Measurements from ENCODE around the gene LRRC71.

LRRC71 gene

GRCh38 chr1:156903328-156904091 lies 16.9 kb upstream of the LRRC71 start:
- ATAC-seq: no peak
- TF ChIP-seq GLIS3 (CRISPR knock-in tag; IDR thresholded peaks at IDR 0.05) (no peak), ZNF70 (CRISPR knock-in tag; IDR thresholded peaks at IDR 0.05) (no peak), POU6F1 (CRISPR knock-in tag; IDR thresholded peaks at IDR 0.05; ENCODE audit: borderline replicate concordance, low read depth) (no peak), ZFP30 (CRISPR knock-in tag; IDR thresholded peaks at IDR 0.05) (no peak), BACH2 (CRISPR knock-in tag; IDR thresholded peaks at IDR 0.05; ENCODE audit: borderline replicate concordance) (no peak), RARB (CRISPR knock-in tag; IDR thresholded peaks at IDR 0.05) (no peak), ZNF8 (CRISPR knock-in tag; IDR thresholded peaks at IDR 0.05) (no peak), ISL1 (CRISPR knock-in tag; IDR thresholded peaks at IDR 0.05) (no peak), ZNF565 (CRISPR knock-in tag; conservative IDR thresholded peaks at IDR 0.05; ENCODE audit: low read depth) (no peak), CSDC2 (CRISPR knock-in tag; IDR thresholded peaks at IDR 0.05) (no peak), SNAI2 (CRISPR knock-in tag; IDR thresholded peaks at IDR 0.05) (no peak), TOX (CRISPR knock-in tag; IDR thresholded peaks at IDR 0.05; ENCODE audit: borderline replicate concordance) (no peak)
- TF ChIP-seq, protein P1, sequence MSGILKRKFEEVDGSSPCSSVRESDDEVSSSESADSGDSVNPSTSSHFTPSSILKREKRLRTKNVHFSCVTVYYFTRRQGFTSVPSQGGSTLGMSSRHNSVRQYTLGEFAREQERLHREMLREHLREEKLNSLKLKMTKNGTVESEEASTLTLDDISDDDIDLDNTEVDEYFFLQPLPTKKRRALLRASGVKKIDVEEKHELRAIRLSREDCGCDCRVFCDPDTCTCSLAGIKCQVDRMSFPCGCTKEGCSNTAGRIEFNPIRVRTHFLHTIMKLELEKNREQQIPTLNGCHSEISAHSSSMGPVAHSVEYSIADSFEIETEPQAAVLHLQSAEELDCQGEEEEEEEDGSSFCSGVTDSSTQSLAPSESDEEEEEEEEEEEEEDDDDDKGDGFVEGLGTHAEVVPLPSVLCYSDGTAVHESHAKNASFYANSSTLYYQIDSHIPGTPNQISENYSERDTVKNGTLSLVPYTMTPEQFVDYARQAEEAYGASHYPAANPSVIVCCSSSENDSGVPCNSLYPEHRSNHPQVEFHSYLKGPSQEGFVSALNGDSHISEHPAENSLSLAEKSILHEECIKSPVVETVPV (CRISPR knock-in tag; IDR thresholded peaks at IDR 0.05): no peak
- TF ChIP-seq, protein P2, sequence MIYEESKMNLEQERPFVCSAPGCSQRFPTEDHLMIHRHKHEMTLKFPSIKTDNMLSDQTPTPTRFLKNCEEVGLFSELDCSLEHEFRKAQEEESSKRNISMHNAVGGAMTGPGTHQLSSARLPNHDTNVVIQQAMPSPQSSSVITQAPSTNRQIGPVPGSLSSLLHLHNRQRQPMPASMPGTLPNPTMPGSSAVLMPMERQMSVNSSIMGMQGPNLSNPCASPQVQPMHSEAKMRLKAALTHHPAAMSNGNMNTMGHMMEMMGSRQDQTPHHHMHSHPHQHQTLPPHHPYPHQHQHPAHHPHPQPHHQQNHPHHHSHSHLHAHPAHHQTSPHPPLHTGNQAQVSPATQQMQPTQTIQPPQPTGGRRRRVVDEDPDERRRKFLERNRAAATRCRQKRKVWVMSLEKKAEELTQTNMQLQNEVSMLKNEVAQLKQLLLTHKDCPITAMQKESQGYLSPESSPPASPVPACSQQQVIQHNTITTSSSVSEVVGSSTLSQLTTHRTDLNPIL (CRISPR knock-in tag; IDR thresholded peaks at IDR 0.05; ENCODE audit: low read depth): no peak

GRCh38 chr1:156904187-156904959 lies 16.1 kb upstream of the LRRC71 start:
- no peak for ATAC-seq
- TF ChIP-seq TOX (CRISPR knock-in tag; IDR thresholded peaks at IDR 0.05; ENCODE audit: borderline replicate concordance): no peak
- TF ChIP-seq, protein P1 (CRISPR knock-in tag; IDR thresholded peaks at IDR 0.05): no peak
- no peak for TF ChIP-seq BACH2 (CRISPR knock-in tag; IDR thresholded peaks at IDR 0.05; ENCODE audit: borderline replicate concordance)
- TF ChIP-seq PATZ1 (CRISPR knock-in tag; IDR thresholded peaks at IDR 0.05; ENCODE audit: borderline replicate concordance): no peak
- TF ChIP-seq TCF4 (CRISPR knock-in tag; IDR thresholded peaks at IDR 0.05; ENCODE audit: borderline replicate concordance): no peak
- no peak for TF ChIP-seq ESRRG (CRISPR knock-in tag; IDR thresholded peaks at IDR 0.05)
- TF ChIP-seq, protein P3, sequence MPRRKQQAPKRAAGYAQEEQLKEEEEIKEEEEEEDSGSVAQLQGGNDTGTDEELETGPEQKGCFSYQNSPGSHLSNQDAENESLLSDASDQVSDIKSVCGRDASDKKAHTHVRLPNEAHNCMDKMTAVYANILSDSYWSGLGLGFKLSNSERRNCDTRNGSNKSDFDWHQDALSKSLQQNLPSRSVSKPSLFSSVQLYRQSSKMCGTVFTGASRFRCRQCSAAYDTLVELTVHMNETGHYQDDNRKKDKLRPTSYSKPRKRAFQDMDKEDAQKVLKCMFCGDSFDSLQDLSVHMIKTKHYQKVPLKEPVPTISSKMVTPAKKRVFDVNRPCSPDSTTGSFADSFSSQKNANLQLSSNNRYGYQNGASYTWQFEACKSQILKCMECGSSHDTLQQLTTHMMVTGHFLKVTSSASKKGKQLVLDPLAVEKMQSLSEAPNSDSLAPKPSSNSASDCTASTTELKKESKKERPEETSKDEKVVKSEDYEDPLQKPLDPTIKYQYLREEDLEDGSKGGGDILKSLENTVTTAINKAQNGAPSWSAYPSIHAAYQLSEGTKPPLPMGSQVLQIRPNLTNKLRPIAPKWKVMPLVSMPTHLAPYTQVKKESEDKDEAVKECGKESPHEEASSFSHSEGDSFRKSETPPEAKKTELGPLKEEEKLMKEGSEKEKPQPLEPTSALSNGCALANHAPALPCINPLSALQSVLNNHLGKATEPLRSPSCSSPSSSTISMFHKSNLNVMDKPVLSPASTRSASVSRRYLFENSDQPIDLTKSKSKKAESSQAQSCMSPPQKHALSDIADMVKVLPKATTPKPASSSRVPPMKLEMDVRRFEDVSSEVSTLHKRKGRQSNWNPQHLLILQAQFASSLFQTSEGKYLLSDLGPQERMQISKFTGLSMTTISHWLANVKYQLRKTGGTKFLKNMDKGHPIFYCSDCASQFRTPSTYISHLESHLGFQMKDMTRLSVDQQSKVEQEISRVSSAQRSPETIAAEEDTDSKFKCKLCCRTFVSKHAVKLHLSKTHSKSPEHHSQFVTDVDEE (CRISPR knock-in tag; IDR thresholded peaks at IDR 0.05): no peak
- TF ChIP-seq ZFP30 (CRISPR knock-in tag; IDR thresholded peaks at IDR 0.05): no peak
- no peak for TF ChIP-seq ZNF70 (CRISPR knock-in tag; IDR thresholded peaks at IDR 0.05)
- no peak for TF ChIP-seq ARNTL (CRISPR knock-in tag; IDR thresholded peaks at IDR 0.05; ENCODE audit: borderline replicate concordance, low read depth)
- no peak for TF ChIP-seq RARB (CRISPR knock-in tag; IDR thresholded peaks at IDR 0.05)
- no peak for TF ChIP-seq ZNF8 (CRISPR knock-in tag; IDR thresholded peaks at IDR 0.05)
- TF ChIP-seq SNAI2 (CRISPR knock-in tag; IDR thresholded peaks at IDR 0.05): no peak
- no peak for TF ChIP-seq GLIS3 (CRISPR knock-in tag; IDR thresholded peaks at IDR 0.05)
- TF ChIP-seq, protein P2 (CRISPR knock-in tag; IDR thresholded peaks at IDR 0.05; ENCODE audit: low read depth): no peak
- no peak for TF ChIP-seq OSR1 (CRISPR knock-in tag; IDR thresholded peaks at IDR 0.05)
- no peak for TF ChIP-seq ZFP3 (CRISPR knock-in tag; IDR thresholded peaks at IDR 0.05)

Data from SK-N-SH treated with all-trans-retinoic acid at 6 μM for 48 hours (cell line).